Activated CD4-positive, CD25-positive, alpha-beta regulatory T cell treated with anti-CD3 and anti-CD28 coated beads, Interleukin-2, amount 50 U/mL, for 72 hours (primary cell): Measurements from ENCODE around the gene MPPED1.

Source experiments
- DNase-seq: peaks from one replicate; pipeline ENCODE4 v3.0.0; 2021

MPPED1 gene

DNA sequence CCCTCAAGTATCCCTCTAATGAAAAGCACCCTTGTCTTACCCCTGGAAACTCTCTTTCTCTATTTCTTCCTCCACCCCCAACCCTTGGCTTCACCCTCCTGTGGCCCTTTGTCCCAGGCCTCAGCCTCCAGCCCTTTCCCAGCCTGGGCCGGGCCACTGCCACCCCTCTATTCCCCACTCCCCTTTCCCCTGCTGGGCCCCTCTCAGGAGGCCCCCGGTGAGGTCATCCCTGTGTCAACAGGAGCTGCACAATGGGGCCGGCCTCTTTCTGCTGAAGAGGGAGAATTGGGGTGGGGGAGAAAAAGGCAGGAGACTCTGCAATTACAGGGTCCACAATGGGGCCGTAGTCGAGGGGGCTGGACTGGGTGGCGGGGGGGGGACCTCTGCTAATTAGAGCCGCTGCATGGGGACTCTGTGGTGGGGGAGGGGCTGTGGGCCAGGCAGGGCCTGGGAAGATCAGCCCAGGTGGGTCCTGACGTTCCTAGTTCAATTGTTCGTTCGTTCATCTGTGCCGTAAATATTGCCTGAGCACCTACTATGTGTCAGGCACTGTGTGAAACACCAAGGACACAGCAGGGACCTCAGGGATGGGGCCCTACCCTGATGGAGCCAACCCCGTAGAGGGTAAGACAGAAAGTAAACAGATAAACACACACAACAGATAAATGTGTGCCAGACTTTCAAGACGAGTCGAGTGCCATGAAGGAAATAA is 18.5 kb upstream of the MPPED1 start:
- no peak for DNase-seq

DNA sequence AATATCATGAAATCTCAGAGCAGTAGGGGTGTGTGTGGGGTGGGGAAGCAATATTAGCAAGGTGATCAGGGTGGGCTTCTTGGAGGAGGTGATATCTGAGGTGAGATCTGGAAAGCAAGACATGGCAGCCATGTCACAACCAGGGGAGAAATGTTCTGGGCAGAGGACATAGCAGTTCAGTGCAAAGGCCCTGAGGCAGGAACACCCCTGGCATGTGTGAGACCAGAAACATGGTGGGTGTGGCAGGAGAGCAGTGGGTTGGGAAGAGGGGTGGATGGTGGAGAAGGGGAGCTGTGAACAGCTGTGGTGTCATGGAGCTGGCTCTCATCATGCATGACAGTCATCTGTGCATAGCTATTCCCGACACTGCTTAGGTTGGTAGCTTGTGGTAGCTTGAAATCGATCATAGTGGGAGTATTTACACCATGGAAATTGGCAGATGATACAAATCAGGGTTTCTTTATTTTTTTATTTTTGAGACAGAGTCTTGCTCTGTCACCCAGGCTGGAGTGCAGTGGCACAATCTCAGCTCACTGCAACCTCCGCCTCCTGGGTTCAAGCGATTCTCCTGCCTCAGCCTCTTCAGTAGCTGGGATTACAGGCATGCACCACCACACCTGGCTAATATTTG is 17.9 kb upstream of the MPPED1 start:
- no peak for DNase-seq

DNA sequence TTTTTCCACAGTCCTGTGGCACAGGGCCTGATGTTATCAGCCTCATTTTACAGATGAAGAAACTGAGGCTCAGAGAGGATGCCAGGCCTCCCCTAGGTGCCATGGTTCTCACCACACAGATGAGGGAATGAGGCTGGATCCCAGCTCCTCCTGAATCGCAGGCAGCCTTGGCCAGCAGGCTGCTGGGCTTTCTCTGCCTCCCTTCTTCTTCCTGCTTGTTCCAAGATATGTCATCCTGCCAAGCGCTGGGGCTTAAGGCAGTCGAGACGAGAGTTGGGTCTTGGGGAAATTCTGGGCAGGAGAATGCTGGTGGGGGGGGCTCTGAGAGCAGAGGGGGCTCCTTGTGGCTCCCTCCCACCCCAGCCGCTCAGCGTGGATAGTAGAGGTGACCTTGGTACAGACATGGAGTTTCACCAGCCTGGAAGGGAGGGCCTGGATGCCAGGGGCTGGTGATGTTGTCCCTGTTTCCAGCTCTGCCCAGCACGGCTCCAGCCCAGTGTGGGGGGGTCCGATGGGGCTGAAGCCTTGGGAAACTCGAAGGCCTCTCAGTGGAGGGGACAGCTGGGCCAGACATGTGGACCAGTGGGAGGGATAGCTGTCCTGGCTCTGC is 16.6 kb upstream of the MPPED1 start:
- no peak for DNase-seq

DNA sequence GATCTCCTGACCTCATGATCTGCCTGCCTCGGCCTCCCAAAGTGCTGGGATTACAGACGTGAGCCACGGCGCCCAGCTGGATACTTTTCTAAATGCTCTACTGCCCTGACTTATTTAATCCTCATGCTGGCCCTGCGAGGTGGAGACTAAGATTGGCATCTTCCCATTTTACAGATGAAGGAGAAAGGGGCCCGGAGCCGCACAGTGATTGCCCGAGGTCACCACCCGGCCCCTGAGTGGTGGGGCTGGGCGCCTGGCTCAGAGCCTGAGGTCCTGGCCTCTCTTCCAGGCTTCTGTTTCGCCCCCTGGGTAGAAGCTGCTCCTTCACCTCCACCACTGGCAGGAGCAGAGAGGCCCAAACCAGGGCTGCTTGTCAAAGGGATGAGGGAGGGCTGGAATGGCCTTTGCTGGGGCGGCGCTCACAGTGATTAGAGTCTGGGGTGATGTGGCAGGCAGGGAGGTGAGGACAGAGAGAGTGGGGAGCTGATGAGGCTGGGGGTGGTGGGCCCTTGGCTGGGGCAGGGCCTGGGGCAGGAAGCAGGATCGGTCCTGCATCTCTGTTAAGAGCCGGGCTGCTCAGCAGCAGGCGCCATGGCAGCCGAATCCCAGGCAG is 15.4 kb upstream of the MPPED1 start:
- DNase-seq: no peak

DNA sequence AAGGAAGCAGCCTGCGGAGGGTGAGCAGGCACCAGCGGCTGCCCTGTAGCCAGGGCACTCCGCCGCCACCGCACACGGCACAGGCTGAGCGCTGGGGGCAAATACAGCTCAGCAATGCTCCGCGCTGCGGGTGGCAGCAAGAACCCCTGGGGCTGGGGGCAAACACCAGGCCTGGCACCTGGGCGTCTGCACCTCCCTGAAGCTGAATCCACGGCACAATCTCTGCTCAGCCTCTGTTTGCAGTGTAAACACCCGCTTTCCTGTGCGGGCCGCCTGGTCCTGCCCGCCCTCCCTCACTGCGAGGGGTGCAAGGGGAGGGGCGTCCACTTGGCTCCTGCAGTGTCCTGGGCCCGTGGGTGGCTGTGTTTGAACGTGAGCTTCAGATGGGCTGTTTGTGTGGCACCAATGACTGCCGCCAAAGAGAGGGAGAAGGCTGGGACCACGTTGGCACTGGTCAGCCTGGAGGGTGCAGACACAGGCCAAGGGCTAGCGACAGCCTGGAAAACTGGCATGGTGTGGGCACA is 14.8 kb upstream of the MPPED1 start:
- DNase-seq: no peak

DNA sequence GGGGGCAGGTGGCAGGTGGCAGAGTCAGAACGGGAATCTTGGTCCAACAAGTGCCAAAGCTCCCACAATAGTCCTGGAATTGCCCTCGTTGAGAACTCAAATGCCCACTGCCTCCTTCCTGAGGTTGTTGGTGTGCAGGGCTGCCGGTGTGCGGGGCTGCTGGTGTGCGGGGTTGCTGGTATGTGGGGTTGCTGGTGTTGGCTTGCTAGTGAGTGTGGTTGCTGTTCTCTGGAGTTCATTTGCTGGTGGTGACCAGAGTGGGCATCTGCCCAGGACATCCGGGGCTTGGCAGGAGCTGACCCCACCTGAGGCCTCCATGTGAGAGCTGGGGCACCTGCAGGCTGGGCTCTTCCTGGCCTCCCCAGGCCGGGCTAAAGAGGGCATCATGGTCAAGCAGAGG is 14.0 kb upstream of the MPPED1 start:
- no peak for DNase-seq

DNA sequence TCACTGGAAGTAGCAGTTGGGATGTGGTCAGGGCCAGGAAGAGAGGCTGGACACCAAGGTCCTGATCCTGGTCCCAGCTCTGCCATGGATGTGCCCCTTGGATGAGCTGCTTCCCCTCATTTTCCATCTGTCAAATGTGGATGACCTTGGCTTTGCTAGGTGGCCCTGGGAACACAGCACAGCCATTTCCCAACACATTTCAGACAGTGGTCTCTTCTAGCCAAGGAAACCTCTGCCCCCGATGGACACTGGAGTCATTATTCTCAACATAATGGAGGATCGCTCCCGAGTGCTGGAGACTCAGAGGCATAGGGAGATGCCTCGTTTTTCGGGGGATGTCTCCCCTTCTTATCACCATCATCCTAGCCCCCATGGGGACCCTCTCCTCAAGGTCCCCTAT is 13.6 kb upstream of the MPPED1 start:
- DNase-seq: no peak

DNA sequence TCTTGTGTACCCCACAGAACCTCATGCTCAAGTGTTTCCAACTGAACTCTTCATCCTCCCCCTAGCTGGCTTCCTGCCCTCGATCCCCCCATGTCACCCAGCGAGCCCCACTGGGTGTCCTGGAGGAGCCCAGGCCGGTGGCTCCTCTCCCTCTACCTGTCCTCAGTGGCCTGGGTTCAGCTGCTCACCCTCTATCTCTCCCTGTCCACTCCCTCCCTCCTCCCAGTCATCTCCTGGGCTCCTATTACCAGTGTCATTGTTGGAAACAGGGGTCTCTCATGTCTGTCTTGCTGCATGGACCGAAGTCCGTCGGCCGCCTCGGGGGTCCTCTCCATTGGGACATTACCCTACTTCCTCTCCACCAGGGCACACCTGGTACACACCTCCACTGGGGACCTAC is 12.9 kb upstream of the MPPED1 start:
- DNase-seq: no peak

DNA sequence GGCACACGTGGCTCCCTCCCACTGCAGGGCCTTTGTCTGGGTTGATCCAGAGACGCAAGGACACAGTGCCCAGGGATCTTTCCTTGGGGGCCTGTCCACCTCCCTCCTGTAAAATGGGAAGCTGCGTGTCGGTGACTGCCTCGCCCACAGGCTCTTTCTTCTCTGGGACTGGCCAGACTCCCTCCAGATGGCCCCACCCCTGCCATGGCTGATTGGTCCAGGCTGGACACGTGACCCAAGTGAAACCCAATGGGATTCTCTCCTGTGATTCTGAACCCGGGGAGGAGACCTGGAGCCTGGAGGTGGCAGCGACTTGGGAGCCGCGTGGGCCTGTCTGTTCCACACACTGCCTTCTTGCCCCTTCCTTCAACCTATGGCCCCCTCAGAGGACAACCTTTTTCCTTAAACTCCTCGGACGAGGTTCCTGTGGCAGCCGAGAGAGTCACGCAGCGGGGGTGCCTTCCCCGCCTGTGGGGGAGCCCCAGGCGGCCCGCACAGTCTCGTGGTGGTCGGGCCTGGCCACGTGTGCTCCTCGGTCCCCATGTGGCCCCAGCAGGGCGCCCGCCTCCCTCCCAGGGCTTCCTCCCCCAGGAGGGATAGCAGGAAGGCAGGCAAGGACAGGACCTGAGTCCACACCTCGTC is 12.4 kb upstream of the MPPED1 start:
- no peak for DNase-seq

DNA sequence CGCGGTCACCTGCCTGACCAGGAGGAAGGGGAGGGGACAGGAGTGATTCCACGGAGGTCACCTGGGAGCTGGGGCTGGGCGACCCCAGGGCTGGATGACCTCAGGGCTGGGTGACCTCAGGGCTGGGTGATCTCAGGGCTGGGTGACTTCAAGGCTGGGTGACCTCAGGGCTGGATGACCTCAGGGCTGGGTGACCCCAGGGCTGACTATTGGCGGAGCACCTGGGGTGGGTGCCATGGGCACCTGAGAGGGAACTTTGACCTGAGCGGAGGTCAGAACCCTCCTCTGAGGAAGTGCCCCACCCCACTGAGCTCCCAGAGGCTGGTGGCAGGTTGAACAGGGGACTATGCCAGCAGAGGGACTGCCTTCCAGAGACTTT is 11.8 kb upstream of the MPPED1 start:
- DNase-seq: no peak

DNA sequence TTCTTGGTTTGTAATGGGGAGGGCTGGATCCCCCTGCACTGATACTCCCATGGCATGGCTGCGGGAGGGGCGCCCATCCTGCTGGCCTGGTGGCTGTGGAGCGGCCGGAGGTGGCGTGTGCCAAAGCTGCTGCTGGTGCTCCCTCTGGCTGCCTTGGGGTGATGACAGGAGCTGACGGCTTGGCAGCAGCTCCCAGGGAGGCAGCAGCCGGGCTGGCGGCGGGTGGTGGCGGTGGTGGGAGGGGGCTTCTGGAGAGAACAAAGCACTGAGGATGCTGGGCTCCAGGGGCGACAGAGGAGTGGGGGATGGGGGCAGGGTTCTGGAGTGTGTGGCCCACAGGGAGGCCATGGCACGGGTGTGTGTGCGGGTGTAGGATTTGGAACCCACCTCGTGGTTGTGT is 11.4 kb upstream of the MPPED1 start:
- no peak for DNase-seq

DNA sequence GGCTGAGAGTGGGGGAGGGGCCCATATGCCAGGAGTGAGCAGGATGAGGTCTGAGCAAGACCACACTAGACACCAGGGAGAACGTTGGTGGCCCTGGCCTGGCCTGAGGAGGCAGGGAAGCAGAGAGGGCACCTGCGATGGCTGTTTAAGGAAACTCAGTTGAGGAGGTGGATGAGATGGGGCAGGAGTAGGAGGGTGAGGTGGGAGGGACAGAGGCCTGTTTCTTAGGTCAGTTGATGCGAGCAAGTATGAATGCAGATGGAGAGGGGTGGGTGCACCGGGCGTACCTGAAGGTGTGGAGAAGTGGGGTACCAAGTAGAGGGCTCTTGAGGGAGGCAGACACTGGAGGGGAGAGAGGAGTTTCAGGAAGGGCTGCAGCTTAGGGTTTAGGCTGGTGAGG is 10.6 kb upstream of the MPPED1 start:
- DNase-seq: no peak

DNA sequence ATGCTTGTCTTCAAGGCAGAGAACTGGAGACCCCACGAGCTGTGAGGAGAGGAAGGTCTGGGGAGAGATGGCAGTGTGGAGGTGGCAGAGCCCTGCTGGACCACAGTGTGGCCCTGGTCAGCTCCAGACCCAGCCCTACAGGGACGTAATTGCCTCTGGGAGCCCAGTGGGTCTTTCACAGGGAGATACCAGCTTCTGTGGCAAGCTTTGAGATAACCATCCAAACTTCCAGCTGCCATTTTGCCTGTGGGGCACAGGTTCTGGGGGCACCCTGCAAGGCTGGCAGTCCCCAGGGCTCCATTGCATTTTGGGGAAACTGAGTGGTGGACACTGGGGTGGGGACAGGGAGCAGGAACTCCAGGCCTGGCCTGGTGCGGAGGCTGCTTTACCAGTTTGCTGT is 10.2 kb upstream of the MPPED1 start:
- no peak for DNase-seq

DNA sequence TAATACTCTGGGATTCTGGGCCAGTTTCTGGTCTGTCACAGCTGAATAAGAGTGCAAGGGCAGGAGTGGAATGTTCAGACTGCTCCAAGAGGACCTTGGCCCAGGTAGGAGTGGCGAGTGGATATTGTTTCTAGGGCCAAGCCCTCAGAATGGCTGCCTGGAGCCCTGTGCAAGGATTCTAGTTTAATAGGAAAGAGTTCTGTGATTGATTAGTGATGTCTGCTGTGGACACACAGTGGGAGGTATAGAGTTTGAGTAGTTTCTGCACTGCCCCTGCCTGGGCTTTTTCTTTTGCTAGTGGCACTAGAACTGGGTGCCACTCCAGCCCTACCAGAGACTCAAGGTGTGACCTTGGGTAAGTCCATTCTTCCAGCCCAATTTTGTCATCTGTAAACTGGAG is 9.7 kb upstream of the MPPED1 start:
- no peak for DNase-seq

DNA sequence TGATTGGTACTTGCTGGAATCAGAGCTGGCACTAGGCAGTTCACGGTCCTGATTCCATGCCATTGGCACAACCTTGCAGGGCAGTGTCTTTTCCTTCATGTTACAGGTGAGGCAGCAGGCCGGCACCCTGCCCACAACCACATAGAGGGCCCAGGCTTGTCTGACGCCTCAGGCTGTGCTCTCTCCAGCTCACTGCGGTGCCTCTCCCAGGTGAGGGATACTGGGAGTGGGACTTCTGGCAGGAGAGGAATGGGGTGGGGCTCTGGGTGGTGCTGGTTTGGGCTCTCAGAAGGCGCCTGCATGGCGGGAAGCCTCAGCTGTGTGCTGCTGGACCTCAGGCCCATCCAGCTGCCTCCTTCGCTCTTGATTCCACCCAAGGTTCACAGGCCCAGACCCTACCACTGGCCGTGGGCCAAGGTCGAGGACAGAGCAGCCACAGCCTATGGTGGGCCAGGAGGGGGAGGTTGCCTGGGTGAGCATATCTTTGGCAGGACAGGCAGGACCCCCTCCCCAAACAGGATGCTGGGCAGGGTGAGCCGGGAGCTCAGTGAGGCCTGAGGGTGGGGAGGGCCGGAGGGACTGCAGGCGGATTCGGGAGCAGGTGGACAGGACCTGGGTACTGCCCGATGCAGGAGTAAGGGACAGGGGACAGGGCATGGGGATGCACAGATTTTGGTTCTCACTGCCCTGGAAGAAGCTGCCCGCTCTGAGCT is 7.0 kb upstream of the MPPED1 start:
- DNase-seq: no peak

DNA sequence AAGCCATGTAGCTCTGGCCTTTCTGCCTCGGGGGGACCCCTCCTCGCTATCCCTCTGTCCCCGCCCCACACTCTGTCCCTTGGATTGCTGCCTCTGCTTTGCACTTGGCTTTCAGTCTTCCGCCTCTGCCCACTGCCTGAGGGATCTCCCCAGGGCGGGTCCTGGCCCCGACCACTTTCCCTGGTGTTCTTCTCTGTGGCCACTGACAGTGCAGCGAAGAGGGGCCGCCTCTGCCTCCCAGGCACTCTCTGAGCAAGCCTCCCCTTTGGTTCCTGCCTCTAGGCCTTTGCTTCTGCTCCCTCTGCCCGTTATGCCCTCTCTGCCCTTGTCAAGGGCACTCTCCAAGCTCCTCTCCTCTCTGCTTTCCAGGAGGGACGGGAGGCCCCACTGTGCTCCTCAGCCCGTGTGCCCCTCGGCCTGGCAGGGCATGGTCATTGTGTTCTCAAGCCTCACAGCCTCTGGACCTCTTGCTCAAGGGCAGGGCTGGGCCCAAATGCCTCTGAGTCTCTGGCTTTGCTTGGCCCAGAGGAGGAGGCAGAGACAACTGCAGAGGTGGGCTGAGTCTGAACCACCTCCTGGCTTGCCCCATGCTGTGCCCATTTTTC is 5.5 kb upstream of the MPPED1 start:
- DNase-seq: no peak

DNA sequence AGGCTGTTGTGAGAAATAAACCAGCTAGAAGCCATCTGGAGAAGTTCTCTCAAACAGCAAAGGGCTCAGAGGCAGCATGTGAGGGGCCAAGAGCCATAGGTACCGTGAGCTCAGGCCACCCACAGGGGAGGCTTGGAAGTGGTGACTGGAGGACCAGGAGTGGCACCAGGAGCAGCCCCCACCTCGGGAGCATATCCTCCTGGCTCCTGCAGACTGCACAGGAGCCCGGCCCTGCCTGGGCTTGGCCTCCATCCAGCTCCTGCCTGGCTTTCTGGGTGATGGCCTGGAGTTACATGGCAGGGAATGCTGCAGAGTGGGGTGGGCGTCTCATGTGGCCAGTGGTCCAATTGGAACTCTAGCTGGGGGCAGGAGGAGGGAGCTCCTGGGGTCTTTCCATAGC is 4.2 kb upstream of the MPPED1 start:
- DNase-seq: no peak

DNA sequence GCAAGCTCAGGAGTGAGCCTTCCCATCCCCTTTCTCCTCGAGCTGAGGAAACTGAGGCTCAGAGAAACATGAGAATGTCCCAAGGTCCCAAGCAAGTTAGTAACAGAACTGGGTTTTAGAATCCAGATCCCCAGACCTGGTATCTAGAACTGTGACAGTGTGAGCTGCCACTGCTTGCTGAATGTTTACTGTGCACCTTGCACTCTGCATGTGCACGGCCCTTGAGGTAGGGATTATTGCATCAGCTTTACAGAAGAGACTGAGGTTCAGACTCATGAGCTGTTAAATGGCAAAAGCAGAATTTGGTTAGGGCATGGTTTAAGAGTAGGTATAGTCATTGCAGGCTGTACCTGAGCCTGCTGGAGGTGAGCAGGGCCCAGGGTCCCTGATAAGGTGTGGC is 3.8 kb upstream of the MPPED1 start:
- DNase-seq: no peak

DNA sequence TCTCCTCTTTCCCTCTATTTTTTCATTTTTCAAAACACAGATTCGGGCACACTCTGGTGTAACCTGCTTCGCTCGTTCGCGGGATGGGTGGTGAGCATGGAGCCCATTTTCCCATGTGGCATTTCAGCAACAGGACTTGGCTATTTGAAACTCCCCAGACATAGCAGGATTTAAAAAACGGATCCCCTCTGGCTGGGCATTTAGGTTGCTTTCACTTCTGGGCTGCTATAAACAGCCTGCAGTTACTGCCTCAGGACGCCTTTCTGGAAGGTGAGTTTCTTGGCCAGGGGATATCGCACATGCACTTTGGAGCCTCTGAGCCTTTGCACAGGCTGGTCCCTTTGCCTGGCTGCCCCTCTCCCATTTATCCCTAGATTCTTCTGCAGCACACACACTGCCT is 2.8 kb upstream of the MPPED1 start:
- no peak for DNase-seq

DNA sequence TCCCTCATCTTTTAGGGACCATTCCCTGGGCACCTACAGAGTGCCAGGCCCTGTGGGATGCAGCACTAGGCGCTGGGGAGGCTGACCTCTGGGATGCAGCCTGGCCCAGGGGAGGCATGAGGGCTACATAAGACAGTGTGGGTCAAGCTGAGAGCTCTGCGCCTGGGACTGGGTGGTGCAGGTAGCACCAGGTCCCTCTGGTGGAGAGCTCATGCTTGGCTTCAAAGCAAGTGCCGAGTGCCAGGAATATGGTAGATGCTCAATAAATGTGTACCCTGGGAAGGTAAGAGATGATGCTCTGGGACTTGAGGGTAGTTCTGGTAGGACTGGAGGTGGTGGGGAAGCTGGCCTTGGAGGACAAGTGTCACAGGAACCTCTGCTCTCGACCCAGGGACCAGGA is 2.0 kb upstream of the MPPED1 start:
- DNase-seq: no peak

DNA sequence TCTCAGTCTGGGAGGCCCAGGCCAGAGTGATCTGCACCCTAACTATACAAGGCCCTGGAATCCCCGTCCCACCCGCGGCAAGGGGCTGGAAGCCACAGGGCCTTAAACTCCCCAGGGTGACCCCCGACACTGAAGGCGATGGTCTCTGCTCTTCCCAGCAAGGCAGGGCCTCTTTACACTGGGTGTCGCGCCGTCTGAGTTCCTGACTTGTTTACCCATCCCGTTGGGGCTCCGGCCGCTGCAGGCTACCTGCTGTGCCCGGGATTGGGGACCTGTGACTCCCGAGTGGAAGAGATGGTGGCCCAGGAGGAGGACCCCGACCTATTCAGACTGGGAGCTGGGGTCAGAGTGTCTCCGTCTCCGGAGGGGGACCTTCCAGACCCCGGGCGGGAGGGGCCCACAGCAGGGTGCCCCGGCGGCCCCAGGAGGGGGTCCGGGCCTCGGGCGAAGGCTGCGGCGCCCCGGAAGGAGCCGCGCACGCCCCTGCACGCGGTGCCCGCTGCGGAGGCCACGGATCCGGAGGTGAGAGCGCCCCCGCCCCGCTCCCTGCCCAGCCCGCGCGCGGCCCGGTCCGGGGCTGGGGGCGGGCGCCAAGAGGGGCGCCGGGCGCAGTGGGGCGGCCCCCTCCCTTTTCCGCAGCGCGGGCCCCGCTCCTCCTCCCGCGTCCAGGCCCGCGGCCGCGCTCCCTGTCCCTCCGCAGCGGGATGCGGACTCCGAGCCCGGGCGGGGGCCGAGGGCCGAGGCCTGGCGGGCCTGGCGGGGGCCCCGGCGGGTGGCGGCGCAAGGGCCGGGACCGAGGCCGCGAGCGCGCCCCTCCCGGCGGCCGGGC is 560 bp upstream of the MPPED1 start:
- DNase-seq: no peak
